NCI-H510A (cell line): ENCODE results near the gene CCR1.
"Not testable (repeated sequence)": the region's sequence is repeated elsewhere in the genome, so short reads cannot be mapped to it uniquely, and the experiment has no call there.

Source experiments
- DNase-seq: peaks from one replicate; lab custom pipeline; 2025; lab: John Stamatoyannopoulos, UW

Gene CCR1

GRCh38 chr3:46212101-46212500 is 4.0 kb upstream of the CCR1 start:
- DNase-seq: no peak

- no peak for DNase-seq
Measured at GRCh38 chr3:46209746-46210470, 1.8 kb upstream of the CCR1 start.

GRCh38 chr3:46209053-46209452 is 940 bp upstream of the CCR1 start:
- no peak for DNase-seq

- not testable (repeated sequence) for DNase-seq
Measured at GRCh38 chr3:46207514-46207913, 599 bp downstream of the CCR1 start.

GRCh38 chr3:46206282-46207015 is 1.7 kb downstream of the CCR1 start:
- no peak for DNase-seq

- DNase-seq: no peak
Measured at GRCh38 chr3:46205286-46205960, 2.7 kb downstream of the CCR1 start.

- no peak for DNase-seq
Measured at GRCh38 chr3:46203681-46204080, 4.4 kb downstream of the CCR1 start.

- no peak for DNase-seq
Measured at GRCh38 chr3:46202535-46202934, 5.6 kb downstream of the CCR1 start.

- DNase-seq: no peak
Measured at GRCh38 chr3:46200790-46201189, 7.3 kb downstream of the CCR1 start.

GRCh38 chr3:46200211-46200610 is 7.9 kb downstream of the CCR1 start:
- no peak for DNase-seq

- no peak for DNase-seq
Measured at GRCh38 chr3:46196261-46196957, 11.7 kb downstream of the CCR1 start.

GRCh38 chr3:46194868-46195553 is 13.1 kb downstream of the CCR1 start:
- DNase-seq: no peak

- no peak for DNase-seq
Measured at GRCh38 chr3:46193436-46193835, 14.7 kb downstream of the CCR1 start.

- DNase-seq: no peak
Measured at GRCh38 chr3:46192939-46193338, 15.2 kb downstream of the CCR1 start.

- no peak for DNase-seq
Measured at GRCh38 chr3:46191730-46192129, 16.4 kb downstream of the CCR1 start.

GRCh38 chr3:46188708-46189107 is 19.4 kb downstream of the CCR1 start:
- no peak for DNase-seq

- no peak for DNase-seq
Measured at GRCh38 chr3:46187876-46188275, 20.2 kb downstream of the CCR1 start.

- no peak for DNase-seq
Measured at GRCh38 chr3:46187341-46187700, 20.8 kb downstream of the CCR1 start.

- no peak for DNase-seq
Measured at GRCh38 chr3:46186471-46187340, 21.4 kb downstream of the CCR1 start.

- DNase-seq: no peak
Measured at GRCh38 chr3:46184469-46184868, 23.6 kb downstream of the CCR1 start.

GRCh38 chr3:46183330-46183729 is 24.8 kb downstream of the CCR1 start:
- no peak for DNase-seq
